ENCODE measurements around the gene SOD3.

SOD3 gene

GRCh38 chr4:24792552-24792951, 2.8 kb upstream of the SOD3 start:
- no peak overlapping the region for H3K27ac ChIP-seq (ENCODE audit: low read length)
- WGBS (ENCODE audit: insufficient coverage, insufficient read length): no CpG with 5 or more reads among the region's 4 CpGs
- peaks cover 4% of the 10 kb centered on the region; the same call in 1 of the 2 replicates for H3K4me1 ChIP-seq (ENCODE audit: control insufficient read depth, insufficient read depth, low read length)
- no peak overlapping the region for H3K4me3 ChIP-seq (ENCODE audit: low read length)
- H3K9me3 ChIP-seq (ENCODE audit: control insufficient read depth, insufficient read depth, low read length): no peaks in the 10 kb centered on the region
- DNase-seq (ENCODE audit: low read depth, low spot score): no peak
- H3K36me3 ChIP-seq (ENCODE audit: control insufficient read depth, insufficient read depth, low read length): no peaks in the 10 kb centered on the region
- H3K27me3 ChIP-seq (ENCODE audit: control insufficient read depth, insufficient read depth, low read length): no peaks in the 10 kb centered on the region; the same call in 1 of the 2 replicates

- H3K27ac ChIP-seq (ENCODE audit: low read length): no peak overlapping the region
- WGBS (ENCODE audit: insufficient coverage, insufficient read length): no CpG with 5 or more reads among the region's 8 CpGs
- H3K36me3 ChIP-seq (ENCODE audit: control insufficient read depth, insufficient read depth, low read length): no peaks in the 10 kb centered on the region
- H3K4me1 ChIP-seq (ENCODE audit: control insufficient read depth, insufficient read depth, low read length): peaks cover 4% of the 10 kb centered on the region; the same call in 1 of the 2 replicates
- no peak overlapping the region for H3K4me3 ChIP-seq (ENCODE audit: low read length)
- peaks cover 2% of the 10 kb centered on the region; the same call in 1 of the 2 replicates for H3K27me3 ChIP-seq (ENCODE audit: control insufficient read depth, insufficient read depth, low read length)
- H3K9me3 ChIP-seq (ENCODE audit: control insufficient read depth, insufficient read depth, low read length): no peaks in the 10 kb centered on the region
- no peak for DNase-seq (ENCODE audit: low read depth, low spot score)
These were observed 2.0 kb upstream of the SOD3 start for GRCh38 chr4:24793219-24794005.

- no peak overlapping the region for H3K27ac ChIP-seq (ENCODE audit: low read length)
- DNase-seq (ENCODE audit: low read depth, low spot score): no peak
- H3K9me3 ChIP-seq (ENCODE audit: control insufficient read depth, insufficient read depth, low read length): no peaks in the 10 kb centered on the region
- no peak overlapping the region for H3K4me3 ChIP-seq (ENCODE audit: low read length)
- H3K36me3 ChIP-seq (ENCODE audit: control insufficient read depth, insufficient read depth, low read length): no peaks in the 10 kb centered on the region
- peaks cover 8% of the 10 kb centered on the region; the same call in 1 of the 2 replicates for H3K27me3 ChIP-seq (ENCODE audit: control insufficient read depth, insufficient read depth, low read length)
- peaks cover 4% of the 10 kb centered on the region; the same call in 1 of the 2 replicates for H3K4me1 ChIP-seq (ENCODE audit: control insufficient read depth, insufficient read depth, low read length)
- WGBS (ENCODE audit: insufficient coverage, insufficient read length): no CpG with 5 or more reads among the region's 4 CpGs
These were observed 1.3 kb upstream of the SOD3 start for GRCh38 chr4:24794051-24794450.

- Histone ChIP-seq H3K27ac (ENCODE audit: low read length) (no peak overlapping the region), H3K4me3 (ENCODE audit: low read length) (no peak overlapping the region)
- no peak for DNase-seq (ENCODE audit: low read depth, low spot score)
These were observed 893 bp upstream of the SOD3 start for GRCh38 chr4:24794480-24794879.

GRCh38 chr4:24795666-24796381, 451 bp downstream of the SOD3 start:
- WGBS (ENCODE audit: insufficient coverage, insufficient read length): no CpG with 5 or more reads among the region's 9 CpGs

More at GRCh38 chr4:24794480-24794879, 893 bp upstream of the SOD3 start:
- peaks cover 4% of the 10 kb centered on the region; the same call in 1 of the 2 replicates for H3K4me1 ChIP-seq (ENCODE audit: control insufficient read depth, insufficient read depth, low read length)
- no CpG with 5 or more reads among the region's 10 CpGs for WGBS (ENCODE audit: insufficient coverage, insufficient read length)
- H3K9me3 ChIP-seq (ENCODE audit: control insufficient read depth, insufficient read depth, low read length): no peaks in the 10 kb centered on the region
- H3K36me3 ChIP-seq (ENCODE audit: control insufficient read depth, insufficient read depth, low read length): no peaks in the 10 kb centered on the region
- H3K27me3 ChIP-seq (ENCODE audit: control insufficient read depth, insufficient read depth, low read length): peaks cover 12% of the 10 kb centered on the region; the same call in 1 of the 2 replicates

GRCh38 chr4:24796620-24797019, 1.2 kb downstream of the SOD3 start:
- Histone ChIP-seq H3K4me3 (ENCODE audit: low read length) (no peak overlapping the region), H3K9me3 (ENCODE audit: control insufficient read depth, insufficient read depth, low read length) (no peaks in the 10 kb centered on the region), H3K27me3 (ENCODE audit: control insufficient read depth, insufficient read depth, low read length) (peaks cover 20% of the 10 kb centered on the region; the same call in 1 of the 2 replicates), H3K4me1 (ENCODE audit: control insufficient read depth, insufficient read depth, low read length) (peaks cover 5% of the 10 kb centered on the region; the same call in 1 of the 2 replicates), H3K36me3 (ENCODE audit: control insufficient read depth, insufficient read depth, low read length) (no peaks in the 10 kb centered on the region), H3K27ac (ENCODE audit: low read length) (no peak overlapping the region)
- no peak for DNase-seq (ENCODE audit: low read depth, low spot score)

More at GRCh38 chr4:24795666-24796381, 451 bp downstream of the SOD3 start:
- no peaks in the 10 kb centered on the region for H3K36me3 ChIP-seq (ENCODE audit: control insufficient read depth, insufficient read depth, low read length)
- H3K4me3 ChIP-seq (ENCODE audit: low read length): peak overlapping the region; percentile 0; the same call in 1 of the 2 replicates
- no peaks in the 10 kb centered on the region for H3K9me3 ChIP-seq (ENCODE audit: control insufficient read depth, insufficient read depth, low read length)
- no peak overlapping the region for H3K27ac ChIP-seq (ENCODE audit: low read length)
- peaks cover 5% of the 10 kb centered on the region; the same call in 1 of the 2 replicates for H3K4me1 ChIP-seq (ENCODE audit: control insufficient read depth, insufficient read depth, low read length)
- DNase-seq (ENCODE audit: low read depth, low spot score): no peak
- peaks cover 20% of the 10 kb centered on the region; the same call in 1 of the 2 replicates for H3K27me3 ChIP-seq (ENCODE audit: control insufficient read depth, insufficient read depth, low read length)

GRCh38 chr4:24798036-24798610, 2.8 kb downstream of the SOD3 start:
- Histone ChIP-seq H3K27ac (ENCODE audit: low read length) (no peak overlapping the region), H3K4me3 (ENCODE audit: low read length) (no peak overlapping the region), H3K9me3 (ENCODE audit: control insufficient read depth, insufficient read depth, low read length) (no peaks in the 10 kb centered on the region), H3K4me1 (ENCODE audit: control insufficient read depth, insufficient read depth, low read length) (peaks cover 5% of the 10 kb centered on the region; the same call in 1 of the 2 replicates), H3K36me3 (ENCODE audit: control insufficient read depth, insufficient read depth, low read length) (no peaks in the 10 kb centered on the region), H3K27me3 (ENCODE audit: control insufficient read depth, insufficient read depth, low read length) (peaks cover 20% of the 10 kb centered on the region; the same call in 1 of the 2 replicates)
- no CpG with 5 or more reads among the region's 5 CpGs for WGBS (ENCODE audit: insufficient coverage, insufficient read length)
- no peak for DNase-seq (ENCODE audit: low read depth, low spot score)

GRCh38 chr4:24799196-24799543, 3.8 kb downstream of the SOD3 start:
- Histone ChIP-seq H3K9me3 (ENCODE audit: control insufficient read depth, insufficient read depth, low read length) (no peaks in the 10 kb centered on the region), H3K27me3 (ENCODE audit: control insufficient read depth, insufficient read depth, low read length) (peaks cover 20% of the 10 kb centered on the region; the same call in 1 of the 2 replicates), H3K36me3 (ENCODE audit: control insufficient read depth, insufficient read depth, low read length) (no peaks in the 10 kb centered on the region), H3K27ac (ENCODE audit: low read length) (no peak overlapping the region), H3K4me3 (ENCODE audit: low read length) (no peak overlapping the region), H3K4me1 (ENCODE audit: control insufficient read depth, insufficient read depth, low read length) (peaks cover 5% of the 10 kb centered on the region; the same call in 1 of the 2 replicates)
- no CpG with 5 or more reads among the region's 13 CpGs for WGBS (ENCODE audit: insufficient coverage, insufficient read length)
- DNase-seq (ENCODE audit: low read depth, low spot score): no peak

GRCh38 chr4:24799544-24800324, 4.4 kb downstream of the SOD3 start:
- Histone ChIP-seq H3K27ac (ENCODE audit: low read length) (no peak overlapping the region), H3K4me1 (ENCODE audit: control insufficient read depth, insufficient read depth, low read length) (peaks cover 3% of the 10 kb centered on the region; the same call in 1 of the 2 replicates), H3K9me3 (ENCODE audit: control insufficient read depth, insufficient read depth, low read length) (no peaks in the 10 kb centered on the region), H3K27me3 (ENCODE audit: control insufficient read depth, insufficient read depth, low read length) (peaks cover 20% of the 10 kb centered on the region; the same call in 1 of the 2 replicates), H3K4me3 (ENCODE audit: low read length) (peak overlapping the region; percentile 37; the same call in 1 of the 2 replicates), H3K36me3 (ENCODE audit: control insufficient read depth, insufficient read depth, low read length) (no peaks in the 10 kb centered on the region)
- no CpG with 5 or more reads among the region's 103 CpGs for WGBS (ENCODE audit: insufficient coverage, insufficient read length)
- no peak for DNase-seq (ENCODE audit: low read depth, low spot score)
